Activated naive CD8-positive, alpha-beta T cell (primary cell): Measurements from ENCODE around the gene RPEL1.
A peak's percentile ranks its signal among the peaks of the same experiment; 100 is the strongest.
"Not testable (repeated sequence)": the region's sequence is repeated elsewhere in the genome, so short reads cannot be mapped to it uniquely, and the experiment has no call there.

ENCODE experiments used
- H3K27ac Mint-ChIP-seq: one replicate; pipeline ENCODE4 v1.8.0; 2021; ENCODE audit warnings: mixed read lengths
- H3K27me3 Mint-ChIP-seq: one replicate; pipeline ENCODE4 v1.8.0; 2021; ENCODE audit warnings: mixed read lengths
- H3K36me3 Mint-ChIP-seq: one replicate; pipeline ENCODE4 v1.8.0; 2021; ENCODE audit warnings: mixed read lengths
- H3K4me1 Mint-ChIP-seq: one replicate; pipeline ENCODE4 v1.8.0; 2021; ENCODE audit warnings: low read depth, mixed read lengths
- H3K4me3 Mint-ChIP-seq: one replicate; pipeline ENCODE4 v1.8.0; 2021; ENCODE audit warnings: mild to moderate bottlenecking, mixed read lengths
- H3K9me3 Mint-ChIP-seq: one replicate; pipeline ENCODE4 v1.8.0; 2021; ENCODE audit warnings: low read depth, mixed read lengths

The RPEL1 gene

GRCh38 chr10:103256613-103257012 lies 10.9 kb downstream of the RPEL1 start:
- Mint-ChIP-seq H3K4me1 (no peaks in the 10 kb centered on the region), H3K27me3 (peaks cover 10% of the 10 kb centered on the region), H3K36me3 (peaks cover 7% of the 10 kb centered on the region), H3K9me3 (no peaks in the 10 kb centered on the region), H3K4me3 (no peak overlapping the region), H3K27ac (no peak overlapping the region)

- no peak overlapping the region for H3K27ac Mint-ChIP-seq
- H3K27me3 Mint-ChIP-seq = peaks cover 13% of the 10 kb centered on the region
- H3K4me3 Mint-ChIP-seq = no peak overlapping the region
- peaks cover 7% of the 10 kb centered on the region for H3K36me3 Mint-ChIP-seq
- H3K9me3 Mint-ChIP-seq = no peaks in the 10 kb centered on the region
- no peaks in the 10 kb centered on the region for H3K4me1 Mint-ChIP-seq
These were observed 12.1 kb downstream of the RPEL1 start for GRCh38 chr10:103257812-103258211.

GRCh38 chr10:103258928-103259327 lies 13.2 kb downstream of the RPEL1 start:
- not testable (repeated sequence) for H3K4me3 Mint-ChIP-seq, H3K27ac Mint-ChIP-seq, H3K9me3 Mint-ChIP-seq, H3K4me1 Mint-ChIP-seq, H3K36me3 Mint-ChIP-seq
- H3K27me3 Mint-ChIP-seq = peaks cover 17% of the 10 kb centered on the region

GRCh38 chr10:103259989-103260388 lies 14.3 kb downstream of the RPEL1 start:
- Mint-ChIP-seq H3K27me3 (peaks cover 17% of the 10 kb centered on the region), H3K4me1 (no peaks in the 10 kb centered on the region), H3K9me3 (no peaks in the 10 kb centered on the region), H3K4me3 (no peak overlapping the region), H3K36me3 (peaks cover 7% of the 10 kb centered on the region), H3K27ac (no peak overlapping the region)

- no peaks in the 10 kb centered on the region for H3K4me1 Mint-ChIP-seq
- peaks cover 27% of the 10 kb centered on the region for H3K27me3 Mint-ChIP-seq
- H3K27ac Mint-ChIP-seq = no peak overlapping the region
- H3K4me3 Mint-ChIP-seq = no peak overlapping the region
- no peaks in the 10 kb centered on the region for H3K9me3 Mint-ChIP-seq
- peaks cover 9% of the 10 kb centered on the region for H3K36me3 Mint-ChIP-seq
These were observed 16.5 kb downstream of the RPEL1 start for GRCh38 chr10:103262229-103262628.

GRCh38 chr10:103265717-103266329 lies 20.1 kb downstream of the RPEL1 start:
- Mint-ChIP-seq H3K27ac (no peak overlapping the region), H3K36me3 (peaks cover 5% of the 10 kb centered on the region), H3K4me1 (no peaks in the 10 kb centered on the region), H3K9me3 (no peaks in the 10 kb centered on the region), H3K4me3 (no peak overlapping the region), H3K27me3 (peaks cover 26% of the 10 kb centered on the region)

GRCh38 chr10:103273041-103273441 lies 27.4 kb downstream of the RPEL1 start:
- peaks cover 20% of the 10 kb centered on the region for H3K27me3 Mint-ChIP-seq
- no peaks in the 10 kb centered on the region for H3K36me3 Mint-ChIP-seq
- no peak overlapping the region for H3K4me3 Mint-ChIP-seq
- no peak overlapping the region for H3K27ac Mint-ChIP-seq
- peaks cover 1% of the 10 kb centered on the region for H3K4me1 Mint-ChIP-seq
- H3K9me3 Mint-ChIP-seq = no peaks in the 10 kb centered on the region

GRCh38 chr10:103276251-103276895 lies 30.7 kb downstream of the RPEL1 start:
- Mint-ChIP-seq H3K4me3 (peak overlapping the region; percentile 54), H3K27ac (no peak overlapping the region), H3K9me3 (peaks cover 5% of the 10 kb centered on the region), H3K27me3 (peaks cover 38% of the 10 kb centered on the region), H3K4me1 (peaks cover 5% of the 10 kb centered on the region), H3K36me3 (peaks cover 3% of the 10 kb centered on the region)

GRCh38 chr10:103276896-103277712 lies 31.4 kb downstream of the RPEL1 start, which contains the start of gene INA:
INA (plus strand) TSS chr10:103277138; CDS start chr10:103277212, 74 bp downstream.
- Mint-ChIP-seq H3K4me1 (peaks cover 5% of the 10 kb centered on the region), H3K9me3 (peaks cover 5% of the 10 kb centered on the region), H3K36me3 (peaks cover 3% of the 10 kb centered on the region), H3K4me3 (peak within 1 kb of the TSS; percentile 54), H3K27me3 (peaks cover 39% of the 10 kb centered on the region), H3K27ac (no peak within 1 kb of the TSS)

- H3K36me3 Mint-ChIP-seq = peaks cover 3% of the 10 kb centered on the region
- peak overlapping the region; percentile 61 for H3K27ac Mint-ChIP-seq
- H3K4me3 Mint-ChIP-seq = no peak overlapping the region
- peaks cover 5% of the 10 kb centered on the region for H3K4me1 Mint-ChIP-seq
- H3K9me3 Mint-ChIP-seq = peaks cover 5% of the 10 kb centered on the region
- H3K27me3 Mint-ChIP-seq = peaks cover 40% of the 10 kb centered on the region
These were observed 32.2 kb downstream of the RPEL1 start for GRCh38 chr10:103277713-103278536.

- H3K27me3 Mint-ChIP-seq = peaks cover 44% of the 10 kb centered on the region
- peaks cover 5% of the 10 kb centered on the region for H3K9me3 Mint-ChIP-seq
- H3K4me1 Mint-ChIP-seq = peaks cover 5% of the 10 kb centered on the region
- H3K36me3 Mint-ChIP-seq = peaks cover 3% of the 10 kb centered on the region
- H3K4me3 Mint-ChIP-seq = no peak overlapping the region
- H3K27ac Mint-ChIP-seq = peak overlapping the region; percentile 61
These were observed 32.8 kb downstream of the RPEL1 start for GRCh38 chr10:103278537-103278823.

- no peak overlapping the region for H3K4me3 Mint-ChIP-seq
- H3K27ac Mint-ChIP-seq = no peak overlapping the region
- H3K4me1 Mint-ChIP-seq = peaks cover 5% of the 10 kb centered on the region
- peaks cover 41% of the 10 kb centered on the region for H3K27me3 Mint-ChIP-seq
- H3K36me3 Mint-ChIP-seq = peaks cover 3% of the 10 kb centered on the region
- peaks cover 5% of the 10 kb centered on the region for H3K9me3 Mint-ChIP-seq
These were observed 33.2 kb downstream of the RPEL1 start for GRCh38 chr10:103278862-103279298.

- H3K27me3 Mint-ChIP-seq = peaks cover 45% of the 10 kb centered on the region
- peaks cover 3% of the 10 kb centered on the region for H3K36me3 Mint-ChIP-seq
These were observed 34.3 kb downstream of the RPEL1 start for GRCh38 chr10:103280031-103280430.

GRCh38 chr10:103280506-103280905 lies 34.8 kb downstream of the RPEL1 start:
- peaks cover 5% of the 10 kb centered on the region for H3K4me1 Mint-ChIP-seq
- H3K9me3 Mint-ChIP-seq = peaks cover 5% of the 10 kb centered on the region
- H3K27me3 Mint-ChIP-seq = peaks cover 40% of the 10 kb centered on the region
- peaks cover 3% of the 10 kb centered on the region for H3K36me3 Mint-ChIP-seq
- H3K4me3 Mint-ChIP-seq = no peak overlapping the region
- no peak overlapping the region for H3K27ac Mint-ChIP-seq

More at GRCh38 chr10:103280031-103280430, 34.3 kb downstream of the RPEL1 start:
- Mint-ChIP-seq H3K27ac (no peak overlapping the region), H3K4me1 (peaks cover 5% of the 10 kb centered on the region), H3K9me3 (peaks cover 5% of the 10 kb centered on the region), H3K4me3 (no peak overlapping the region)
